Inflammatory macrophage (primary cell): Measurements from ENCODE around the gene SPTA1.

Experiments
- DNase-seq, 2 donors: peaks; one replicate each; pipeline ENCODE4 v3.0.0-alpha.2; 2020 to 2022

Gene SPTA1

GRCh38 chr1:158564608-158565007 is 121.9 kb downstream of the SPTA1 start:
- DNase-seq = peak; percentile 31 to 49

GRCh38 chr1:158563853-158564252 is 122.7 kb downstream of the SPTA1 start:
- DNase-seq = peak in 1 of 2 donors; percentile 32
